Mammary epithelial cell (primary cell): ENCODE data around the gene KLHDC2.
"Not testable (repeated sequence)": the region's sequence is repeated elsewhere in the genome, so short reads cannot be mapped to it uniquely, and the experiment has no call there.

Source experiments
- EZH2 ChIP-seq: IDR thresholded peaks from 2 replicates; pipeline ENCODE4 v1.6.1; 2012; ENCODE audit warnings: low read length, inconsistent platforms, borderline replicate concordance
- TF ChIP-seq, protein P1 (sequence below), 2 donors: IDR thresholded peaks in 1 of 2; conservative IDR thresholded peaks in 1 of 2; 2 replicates each; pipeline ENCODE4 v1.5.1; 2011 to 2012; ENCODE audit warnings: inconsistent platforms in 2 of 2, low read length in 2 of 2, mild to moderate bottlenecking in 2 of 2, control low read depth in 1 of 2, low read depth in 1 of 2; ENCODE audit not compliant: insufficient read depth in 1 of 2; ENCODE audit errors: extremely low read depth in 1 of 2

- TF ChIP-seq, protein P1, sequence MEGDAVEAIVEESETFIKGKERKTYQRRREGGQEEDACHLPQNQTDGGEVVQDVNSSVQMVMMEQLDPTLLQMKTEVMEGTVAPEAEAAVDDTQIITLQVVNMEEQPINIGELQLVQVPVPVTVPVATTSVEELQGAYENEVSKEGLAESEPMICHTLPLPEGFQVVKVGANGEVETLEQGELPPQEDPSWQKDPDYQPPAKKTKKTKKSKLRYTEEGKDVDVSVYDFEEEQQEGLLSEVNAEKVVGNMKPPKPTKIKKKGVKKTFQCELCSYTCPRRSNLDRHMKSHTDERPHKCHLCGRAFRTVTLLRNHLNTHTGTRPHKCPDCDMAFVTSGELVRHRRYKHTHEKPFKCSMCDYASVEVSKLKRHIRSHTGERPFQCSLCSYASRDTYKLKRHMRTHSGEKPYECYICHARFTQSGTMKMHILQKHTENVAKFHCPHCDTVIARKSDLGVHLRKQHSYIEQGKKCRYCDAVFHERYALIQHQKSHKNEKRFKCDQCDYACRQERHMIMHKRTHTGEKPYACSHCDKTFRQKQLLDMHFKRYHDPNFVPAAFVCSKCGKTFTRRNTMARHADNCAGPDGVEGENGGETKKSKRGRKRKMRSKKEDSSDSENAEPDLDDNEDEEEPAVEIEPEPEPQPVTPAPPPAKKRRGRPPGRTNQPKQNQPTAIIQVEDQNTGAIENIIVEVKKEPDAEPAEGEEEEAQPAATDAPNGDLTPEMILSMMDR (conservative IDR thresholded peaks at IDR 0.05 in 1 of 2, IDR thresholded peaks at IDR 0.05 in 1 of 2; ENCODE audit: extremely low read depth in 1 of 2, insufficient read depth in 1 of 2, low read depth in 1 of 2, low read length in 2 of 2) = not testable (repeated sequence)
- not testable (repeated sequence) for TF ChIP-seq EZH2
Observed at GRCh38 chr14:49781040-49781439, 13.1 kb downstream of the KLHDC2 start.
